ENCODE measurements around the gene RRAGC. TPM values are rescaled to one million over a fixed set of nuclear protein-coding genes. Genes with fewer than 3 reads are reported as not detected.
A peak's percentile ranks its signal among the peaks of the same experiment; 100 is the strongest.

The RRAGC gene
- total RNA-seq, 1 experiment from 2014 or later, result 25.9 TPM

GRCh38 chr1:38875811-38876210 lies 16.2 kb upstream of the RRAGC start:
- Mint-ChIP-seq H3K27ac (ENCODE audit: unreplicated experiment) (no peak overlapping the region), H3K27me3 (ENCODE audit: unreplicated experiment) (no peaks in the 10 kb centered on the region), H3K4me1 (ENCODE audit: low read depth, unreplicated experiment) (peaks cover 14% of the 10 kb centered on the region), H3K36me3 (ENCODE audit: insufficient read depth, unreplicated experiment) (peaks cover 27% of the 10 kb centered on the region), H3K4me3 (ENCODE audit: low read depth, unreplicated experiment) (no peak overlapping the region), H3K9me3 (ENCODE audit: low read depth, unreplicated experiment) (no peaks in the 10 kb centered on the region)
- TF ChIP-seq CTCF (IDR thresholded peaks at IDR 0.05; ENCODE audit: unreplicated experiment), result no peak
- DNase-seq, result no peak
- CTCF ChIA-PET, result interaction anchor here (0.6 kb wide), 1 partner anchor 255 kb away, joined by 3 read pairs; no protein-coding TSS in a partner anchor
- BruUV-seq (replicated peaks), result no TSS peak
- intact Hi-C loops (cut with micrococcal nuclease; ENCODE audit: unreplicated experiment), result no loop called here

DNA sequence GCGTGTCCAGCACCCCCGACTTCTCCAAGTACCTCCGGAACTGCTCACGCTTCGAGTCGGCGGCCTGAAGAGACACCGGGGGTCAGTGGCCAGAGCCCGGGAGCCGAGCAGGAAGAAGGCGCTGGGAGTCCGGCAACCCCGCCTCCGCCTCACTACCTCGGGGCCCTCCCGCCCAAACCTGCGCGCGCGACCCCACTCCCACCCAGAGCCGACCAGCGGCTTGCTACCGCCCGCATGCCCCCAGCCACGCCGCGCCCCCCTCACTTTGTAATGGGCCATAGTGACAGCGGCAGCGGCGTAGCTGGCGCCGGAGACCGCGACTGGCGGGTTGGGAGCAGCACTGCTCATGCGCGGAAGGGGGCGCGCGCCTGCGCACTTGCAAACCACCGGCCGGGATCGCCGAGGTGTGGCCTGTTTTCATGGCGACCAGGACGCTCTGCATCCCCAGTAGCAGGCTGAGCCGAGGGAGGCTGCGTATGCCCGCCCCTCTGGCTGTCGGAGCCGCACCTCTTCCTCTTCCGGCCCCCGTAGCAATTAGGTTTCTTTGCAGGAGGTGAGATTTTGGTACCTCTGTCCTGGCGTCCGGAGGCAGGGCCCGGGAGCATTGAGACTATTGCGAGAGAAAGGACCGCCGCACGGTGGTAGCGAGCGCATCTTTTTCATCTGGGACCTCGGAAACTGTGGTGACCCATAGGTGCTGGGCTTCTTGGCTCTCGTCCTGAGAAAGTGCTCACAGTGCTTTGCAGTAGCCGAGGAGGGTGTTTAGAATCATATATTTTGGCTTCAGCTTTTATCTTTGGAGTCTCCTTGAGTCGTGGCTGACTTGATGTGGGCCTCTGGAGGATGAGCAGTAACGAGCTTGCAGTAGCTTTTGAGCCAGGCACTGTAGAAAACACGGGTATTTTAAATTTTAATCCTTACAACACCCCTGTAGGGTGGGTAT lies 13.7 kb upstream of the RRAGC start, which contains the start of gene MYCBP:
Gene MYCBP, minus strand, starts transcription at position 322 of the 943 bp plus-strand sequence. Its CDS starts 43 bp downstream, at position 279.
- peak within 1 kb of the TSS; percentile 79 for H3K27ac Mint-ChIP-seq (ENCODE audit: unreplicated experiment)
- peak; percentile 97 for DNase-seq
- no peaks in the 10 kb centered on the region for H3K9me3 Mint-ChIP-seq (ENCODE audit: low read depth, unreplicated experiment)
- TSS peak; percentile 53 for BruUV-seq (replicated peaks)
- H3K27me3 Mint-ChIP-seq (ENCODE audit: unreplicated experiment), result no peaks in the 10 kb centered on the region
- H3K4me3 Mint-ChIP-seq (ENCODE audit: low read depth, unreplicated experiment), result peak within 1 kb of the TSS; percentile 83
- no peak for TF ChIP-seq CTCF (IDR thresholded peaks at IDR 0.05; ENCODE audit: unreplicated experiment)
- CTCF ChIA-PET, result interaction anchor here (0.9 to 1.2 kb wide), 2 partner anchors 11 to 219 kb away, joined by 3 to 4 read pairs; no protein-coding TSS in a partner anchor
- peaks cover 27% of the 10 kb centered on the region for H3K36me3 Mint-ChIP-seq (ENCODE audit: insufficient read depth, unreplicated experiment)
- H3K4me1 Mint-ChIP-seq (ENCODE audit: low read depth, unreplicated experiment), result peaks cover 14% of the 10 kb centered on the region
- intact Hi-C loops (cut with micrococcal nuclease; ENCODE audit: unreplicated experiment), result loop anchor here (5.0 kb wide), 2 partner anchors 119 to 219 kb away; partner anchors contain the start of gene AKIRIN1

DNA sequence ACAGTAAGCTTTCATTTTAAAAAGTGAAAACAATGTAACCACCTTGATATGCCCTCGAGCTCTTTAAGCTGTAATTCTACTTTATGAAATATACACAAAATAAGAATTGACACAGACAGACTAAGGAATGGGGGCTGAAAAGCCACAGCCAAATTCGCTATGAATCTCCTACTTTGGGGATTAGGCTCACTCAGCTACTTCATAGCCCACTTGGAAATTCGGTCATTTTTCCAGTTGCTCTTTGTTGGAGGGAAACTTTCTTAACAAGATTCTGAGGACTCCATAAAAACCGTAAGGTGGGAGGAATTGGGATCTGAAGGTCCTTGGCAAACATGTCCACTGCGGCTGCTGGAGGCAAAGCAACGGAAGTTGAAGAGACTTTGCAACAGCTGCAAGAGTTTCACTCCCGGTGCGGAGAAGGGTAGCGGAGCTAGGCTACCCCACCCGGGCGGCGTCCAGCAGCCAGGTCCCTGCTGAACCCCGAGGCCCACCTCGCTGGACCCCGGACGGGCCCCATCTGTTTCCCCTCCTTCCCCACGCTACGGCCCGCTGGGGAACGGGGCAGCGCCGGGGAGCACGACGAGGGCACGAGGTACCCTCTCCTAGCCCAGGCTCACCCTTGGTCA lies 12.9 kb upstream of the RRAGC start:
- H3K27me3 Mint-ChIP-seq (ENCODE audit: unreplicated experiment), result no peaks in the 10 kb centered on the region
- H3K9me3 Mint-ChIP-seq (ENCODE audit: low read depth, unreplicated experiment), result no peaks in the 10 kb centered on the region
- peak overlapping the region; percentile 83 for H3K4me3 Mint-ChIP-seq (ENCODE audit: low read depth, unreplicated experiment)
- TF ChIP-seq CTCF (IDR thresholded peaks at IDR 0.05; ENCODE audit: unreplicated experiment), result no peak
- intact Hi-C loops (cut with micrococcal nuclease; ENCODE audit: unreplicated experiment), result loop anchor here (5.0 kb wide), 2 partner anchors 120 to 220 kb away; partner anchors contain the start of gene AKIRIN1
- BruUV-seq (replicated peaks), result no TSS peak
- peaks cover 27% of the 10 kb centered on the region for H3K36me3 Mint-ChIP-seq (ENCODE audit: insufficient read depth, unreplicated experiment)
- peak overlapping the region; percentile 79 for H3K27ac Mint-ChIP-seq (ENCODE audit: unreplicated experiment)
- H3K4me1 Mint-ChIP-seq (ENCODE audit: low read depth, unreplicated experiment), result peaks cover 14% of the 10 kb centered on the region
- DNase-seq, result no peak
- CTCF ChIA-PET, result interaction anchor here (0.9 to 1.2 kb wide), 2 partner anchors 10 to 220 kb away, joined by 3 to 4 read pairs; no protein-coding TSS in a partner anchor

- H3K4me1 Mint-ChIP-seq (ENCODE audit: low read depth, unreplicated experiment), result peaks cover 14% of the 10 kb centered on the region
These were observed 11.4 kb upstream of the RRAGC start for GRCh38 chr1:38870996-38871395.

More at GRCh38 chr1:38870996-38871395, 11.4 kb upstream of the RRAGC start:
- TF ChIP-seq CTCF (IDR thresholded peaks at IDR 0.05; ENCODE audit: unreplicated experiment), result no peak
- CTCF ChIA-PET, result no interaction called here
- H3K4me3 Mint-ChIP-seq (ENCODE audit: low read depth, unreplicated experiment), result no peak overlapping the region
- peaks cover 27% of the 10 kb centered on the region for H3K36me3 Mint-ChIP-seq (ENCODE audit: insufficient read depth, unreplicated experiment)
- DNase-seq, result no peak
- no peaks in the 10 kb centered on the region for H3K9me3 Mint-ChIP-seq (ENCODE audit: low read depth, unreplicated experiment)
- H3K27ac Mint-ChIP-seq (ENCODE audit: unreplicated experiment), result no peak overlapping the region
- no peaks in the 10 kb centered on the region for H3K27me3 Mint-ChIP-seq (ENCODE audit: unreplicated experiment)
- intact Hi-C loops (cut with micrococcal nuclease; ENCODE audit: unreplicated experiment), result loop anchor here (5.0 kb wide), 2 partner anchors 121 to 221 kb away; partner anchors contain the start of gene AKIRIN1
- BruUV-seq (replicated peaks), result no TSS peak

Measured in Calu3 (cell line).